HCT116 (cell line): ENCODE results near the gene SEL1L3. TPM values are rescaled to one million over a fixed set of nuclear protein-coding genes. Genes with fewer than 3 reads are reported as not detected.

Experiments
- ATAC-seq: fragments of 200-7000 bp; cut with Tn5 transposase; 2 replicates; pipeline ENCODE4 v1.9.1; 2020; ENCODE audit warnings: mild to moderate bottlenecking, moderate library complexity
- BruUV-seq: library from RNA; stranded (reverse); fragments of 400-500 nt; replicated peaks from 2 replicates; lab custom pipeline; 2021; lab: Mats Ljungman, UMichigan
- CTCF ChIA-PET: fragments of 300-600 bp; sonication (Branson Sonifier 250); formaldehyde crosslinking; loops from one replicate; lab custom pipeline; 2021; ENCODE audit warnings: antibody characterized with exemption; lab: Charles Lee
- POLR2A ChIA-PET: fragments of 300-600, 350-600 bp; sonication (Branson Sonifier 250); formaldehyde crosslinking; loops from one replicate; lab custom pipeline; 2021; ENCODE audit warnings: antibody characterized with exemption; lab: Charles Lee
- RAD21 ChIA-PET, 2 experiments: fragments of 300-600 bp; sonication (Branson Sonifier 250); formaldehyde crosslinking; loops; one replicate each; lab custom pipeline; 2023; ENCODE audit warnings: low total read pairs in 2 of 2; ENCODE audit not compliant: uncharacterized antibody in 2 of 2, unreplicated experiment in 2 of 2, low non-redundant PET in 1 of 2; lab: Charles Lee
- DNase-seq: peaks from one replicate; pipeline ENCODE4 v3.0.0-alpha.2; 2010; ENCODE audit warnings: low read depth, low spot score
- H2AFZ ChIP-seq: fragments of 200-600 bp; shearing (Covaris generic), sonication (generic); 2 replicates; pipeline ENCODE4 v1.6.1; 2017; ENCODE audit warnings: low read depth, mixed run types, mixed read lengths, antibody characterized with exemption, low read length; ENCODE audit not compliant: poor library complexity, severe bottlenecking
- H3K27ac ChIP-seq: 2 replicates; pipeline ENCODE4 v1.5.1; 2012; ENCODE audit warnings: low read depth, low read length
- H3K27me3 ChIP-seq: fragments of 200-600 bp; sonication (generic); 2 replicates; pipeline ENCODE4 v1.6.1; 2016; ENCODE audit warnings: mixed run types, low read length, mixed read lengths; ENCODE audit not compliant: insufficient read depth
- H3K36me3 ChIP-seq, 2 experiments: fragments of 200-500 bp in 1 of 2; fragments of 200-600 bp in 1 of 2; sonication (Bioruptor generic) in 1 of 2; sonication (generic) in 1 of 2; 2 replicates each; pipeline versions ENCODE4 v1.5.1 to v1.6.1; 2014 to 2016; ENCODE audit warnings: low read length in 2 of 2, inconsistent platforms in 1 of 2, mixed read lengths in 1 of 2, mixed run types in 1 of 2; ENCODE audit not compliant: insufficient read depth in 2 of 2, control insufficient read depth in 1 of 2
- H3K4me1 ChIP-seq, 2 experiments: fragments of 200-600 bp in 1 of 2; sonication (generic) in 1 of 2; 2 replicates each; pipeline versions ENCODE4 v1.5.1 to v1.6.1; 2012 to 2017; ENCODE audit warnings: low read length in 2 of 2, inconsistent platforms in 1 of 2, mild to moderate bottlenecking in 1 of 2, mixed read lengths in 1 of 2, mixed run types in 1 of 2, moderate library complexity in 1 of 2; ENCODE audit not compliant: insufficient read depth in 2 of 2, control insufficient read depth in 1 of 2
- H3K4me2 ChIP-seq: fragments of 200-600 bp; sonication (generic); 2 replicates; pipeline ENCODE4 v1.6.1; 2017; ENCODE audit warnings: mixed run types, low read length, mixed read lengths
- H3K4me3 ChIP-seq, 2 experiments: fragments of 200-600 bp in 1 of 2; sonication (generic) in 1 of 2; replicated peaks in 1 of 2; 2 replicates each; pipeline ENCODE4 v1.5.1; 2011 to 2016; ENCODE audit warnings: low read length in 2 of 2, control low read depth in 1 of 2, low read depth in 1 of 2, mild to moderate bottlenecking in 1 of 2, mixed read lengths in 1 of 2, mixed run types in 1 of 2
- H3K79me2 ChIP-seq: fragments of 200-600 bp; sonication (generic); 2 replicates; pipeline ENCODE4 v1.6.1; 2017; ENCODE audit warnings: mild to moderate bottlenecking, mixed run types, low read length, moderate library complexity, mixed read lengths; ENCODE audit not compliant: insufficient read depth
- H3K9ac ChIP-seq: fragments of 200-600 bp; sonication (generic); 2 replicates; pipeline ENCODE4 v1.6.1; 2016; ENCODE audit warnings: low read length, mixed read lengths
- H3K9me2 ChIP-seq: fragments of 200-600 bp; sonication (generic), shearing (Covaris generic); 2 replicates; pipeline ENCODE4 v1.6.1; 2017; ENCODE audit warnings: mixed run types, mild to moderate bottlenecking, moderate library complexity; ENCODE audit not compliant: insufficient read depth
- H3K9me3 ChIP-seq, 2 experiments: fragments of 200-500 bp in 1 of 2; fragments of 200-600 bp in 1 of 2; sonication (Bioruptor generic) in 1 of 2; sonication (generic) in 1 of 2; 2 replicates each; pipeline ENCODE4 v1.6.1; 2014 to 2017; ENCODE audit warnings: low read length in 2 of 2, mixed read lengths in 2 of 2, inconsistent platforms in 1 of 2, low read depth in 1 of 2, mild to moderate bottlenecking in 1 of 2, mixed run types in 1 of 2, moderate library complexity in 1 of 2; ENCODE audit not compliant: control insufficient read depth in 1 of 2, insufficient read depth in 1 of 2
- H4K20me1 ChIP-seq: fragments of 200-600 bp; sonication (generic), shearing (Covaris generic); 2 replicates; pipeline ENCODE4 v1.6.1; 2017; ENCODE audit warnings: mixed run types, mild to moderate bottlenecking, moderate library complexity; ENCODE audit not compliant: insufficient read depth
- EZH2phosphoT487 ChIP-seq: fragments of 200-600 bp; IDR thresholded peaks from 2 replicates; pipeline ENCODE4 v1.6.1; 2018; ENCODE audit warnings: antibody characterized with exemption, borderline replicate concordance
- POLR2A ChIP-seq: IDR thresholded peaks from 2 replicates; pipeline ENCODE4 v1.7.0; 2011; ENCODE audit warnings: borderline replicate concordance; ENCODE audit not compliant: insufficient read depth, insufficient read length; ENCODE audit errors: extremely low read depth
- SP1 ChIP-seq: IDR thresholded peaks from 2 replicates; pipeline ENCODE4 v1.6.1; 2012; ENCODE audit warnings: low read depth
- TCF7L2 ChIP-seq: IDR thresholded peaks from 2 replicates; pipeline ENCODE4 v1.7.0; 2011; ENCODE audit warnings: borderline replicate concordance, inconsistent platforms; ENCODE audit not compliant: insufficient read depth, insufficient read length; ENCODE audit errors: extremely low read depth
- YY1 ChIP-seq: IDR thresholded peaks from 2 replicates; pipeline ENCODE4 v1.6.1; 2011; ENCODE audit warnings: low read length, low read depth, moderate library complexity, mild to moderate bottlenecking; ENCODE audit not compliant: insufficient replicate concordance; ENCODE audit errors: extremely low read depth
- ZFX ChIP-seq: fragments of 450-650 bp; IDR thresholded peaks from 2 replicates; pipeline ENCODE4 v1.6.1; 2017
- intact Hi-C: fragments of 100-400 bp; cut with micrococcal nuclease; formaldehyde crosslinking; loops from 2 replicates; pipeline ENCODE4 v1.10.0; 2022
- total RNA-seq: library from RNA; stranded (reverse); gene quantifications from one replicate; pipeline ENCODE4 v1.2.1, GENCODE V29; 2021; ENCODE audit not compliant: unreplicated experiment
- TF ChIP-seq, protein P1 (sequence below): IDR thresholded peaks from 2 replicates; pipeline ENCODE4 v1.6.1; 2012
- TF ChIP-seq, protein P2 (sequence below): IDR thresholded peaks from 2 replicates; pipeline ENCODE4 v1.6.1; 2011; ENCODE audit warnings: mild to moderate bottlenecking, low read length, moderate library complexity; ENCODE audit not compliant: insufficient replicate concordance; ENCODE audit errors: extremely low read depth
- TF ChIP-seq, protein P3 (sequence below), 3 experiments: fragments of 200-600 bp in 1 of 3; sonication (generic) in 1 of 3; IDR thresholded peaks in 2 of 3; conservative IDR thresholded peaks in 1 of 3; 2 replicates each; pipeline ENCODE4 v1.5.1; 2012 to 2017; ENCODE audit warnings: low read depth in 2 of 3, low read length in 2 of 3, antibody characterized with exemption in 1 of 3, borderline replicate concordance in 1 of 3, control low read depth in 1 of 3, mild to moderate bottlenecking in 1 of 3, mixed read lengths in 1 of 3, mixed run types in 1 of 3, moderate library complexity in 1 of 3; ENCODE audit not compliant: insufficient read depth in 1 of 3

Gene SEL1L3
- total RNA-seq, 1 experiment from 2014 or later, result 45.0 TPM

DNA sequence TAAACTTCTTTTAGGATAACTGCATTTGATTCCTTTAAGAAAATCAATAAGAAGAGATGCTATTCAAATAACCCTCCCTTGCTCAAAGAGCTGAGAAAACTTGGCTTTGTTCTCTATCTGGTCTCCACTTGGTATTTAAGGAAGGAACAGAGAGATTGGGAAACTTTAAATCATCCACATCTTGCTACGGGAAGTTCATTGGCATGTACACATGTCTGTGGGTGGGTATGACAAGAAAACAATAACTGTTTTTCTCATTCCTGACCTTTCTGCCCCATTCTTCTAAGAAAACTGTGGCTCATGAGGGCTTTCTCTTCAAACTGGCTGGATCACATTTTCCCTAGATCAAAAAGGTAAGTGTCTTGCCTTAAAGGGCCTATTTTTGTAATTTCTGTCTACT lies 6.0 kb downstream of the SEL1L3 start:
- BruUV-seq, result no TSS peak
- ATAC-seq (no peak), DNase-seq (no peak)
- H3K27me3 ChIP-seq, result no peaks in the 10 kb centered on the region
- no peak overlapping the region for H3K4me2 ChIP-seq
- H3K27ac ChIP-seq, result no peak overlapping the region
- no peak overlapping the region for H2AFZ ChIP-seq
- H3K9me3 ChIP-seq, result no peaks in the 10 kb centered on the region
- ChIA-PET RAD21 (no interaction called here), CTCF (no interaction called here), POLR2A (no interaction called here)
- H3K36me3 ChIP-seq, result no peaks in the 10 kb centered on the region
- H3K4me1 ChIP-seq, result peaks cover 12 to 41% of the 10 kb centered on the region in 2 experiments; a peak in 3 of 4 replicates
- TF ChIP-seq, protein P1, sequence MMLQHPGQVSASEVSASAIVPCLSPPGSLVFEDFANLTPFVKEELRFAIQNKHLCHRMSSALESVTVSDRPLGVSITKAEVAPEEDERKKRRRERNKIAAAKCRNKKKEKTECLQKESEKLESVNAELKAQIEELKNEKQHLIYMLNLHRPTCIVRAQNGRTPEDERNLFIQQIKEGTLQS, result no peak
- TF ChIP-seq, protein P2, sequence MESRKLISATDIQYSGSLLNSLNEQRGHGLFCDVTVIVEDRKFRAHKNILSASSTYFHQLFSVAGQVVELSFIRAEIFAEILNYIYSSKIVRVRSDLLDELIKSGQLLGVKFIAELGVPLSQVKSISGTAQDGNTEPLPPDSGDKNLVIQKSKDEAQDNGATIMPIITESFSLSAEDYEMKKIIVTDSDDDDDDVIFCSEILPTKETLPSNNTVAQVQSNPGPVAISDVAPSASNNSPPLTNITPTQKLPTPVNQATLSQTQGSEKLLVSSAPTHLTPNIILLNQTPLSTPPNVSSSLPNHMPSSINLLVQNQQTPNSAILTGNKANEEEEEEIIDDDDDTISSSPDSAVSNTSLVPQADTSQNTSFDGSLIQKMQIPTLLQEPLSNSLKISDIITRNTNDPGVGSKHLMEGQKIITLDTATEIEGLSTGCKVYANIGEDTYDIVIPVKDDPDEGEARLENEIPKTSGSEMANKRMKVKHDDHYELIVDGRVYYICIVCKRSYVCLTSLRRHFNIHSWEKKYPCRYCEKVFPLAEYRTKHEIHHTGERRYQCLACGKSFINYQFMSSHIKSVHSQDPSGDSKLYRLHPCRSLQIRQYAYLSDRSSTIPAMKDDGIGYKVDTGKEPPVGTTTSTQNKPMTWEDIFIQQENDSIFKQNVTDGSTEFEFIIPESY, result no peak
- TF ChIP-seq EZH2phosphoT487 (no peak), SP1 (no peak), ZFX (no peak), POLR2A (no peak), YY1 (no peak), TCF7L2 (no peak)
- TF ChIP-seq, protein P3, sequence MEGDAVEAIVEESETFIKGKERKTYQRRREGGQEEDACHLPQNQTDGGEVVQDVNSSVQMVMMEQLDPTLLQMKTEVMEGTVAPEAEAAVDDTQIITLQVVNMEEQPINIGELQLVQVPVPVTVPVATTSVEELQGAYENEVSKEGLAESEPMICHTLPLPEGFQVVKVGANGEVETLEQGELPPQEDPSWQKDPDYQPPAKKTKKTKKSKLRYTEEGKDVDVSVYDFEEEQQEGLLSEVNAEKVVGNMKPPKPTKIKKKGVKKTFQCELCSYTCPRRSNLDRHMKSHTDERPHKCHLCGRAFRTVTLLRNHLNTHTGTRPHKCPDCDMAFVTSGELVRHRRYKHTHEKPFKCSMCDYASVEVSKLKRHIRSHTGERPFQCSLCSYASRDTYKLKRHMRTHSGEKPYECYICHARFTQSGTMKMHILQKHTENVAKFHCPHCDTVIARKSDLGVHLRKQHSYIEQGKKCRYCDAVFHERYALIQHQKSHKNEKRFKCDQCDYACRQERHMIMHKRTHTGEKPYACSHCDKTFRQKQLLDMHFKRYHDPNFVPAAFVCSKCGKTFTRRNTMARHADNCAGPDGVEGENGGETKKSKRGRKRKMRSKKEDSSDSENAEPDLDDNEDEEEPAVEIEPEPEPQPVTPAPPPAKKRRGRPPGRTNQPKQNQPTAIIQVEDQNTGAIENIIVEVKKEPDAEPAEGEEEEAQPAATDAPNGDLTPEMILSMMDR (IDR thresholded peaks at IDR 0.05 in 2 of 3, conservative IDR thresholded peaks at IDR 0.05 in 1 of 3; ENCODE audit: borderline replicate concordance in 1 of 3, insufficient read depth in 1 of 3, low read depth in 2 of 3, low read length in 2 of 3), result no peak
- H3K9me2 ChIP-seq, result no peaks in the 10 kb centered on the region
- H3K4me3 ChIP-seq, result no peak overlapping the region
- no peaks in the 10 kb centered on the region for H4K20me1 ChIP-seq
- intact Hi-C loops, result no loop called here
- H3K79me2 ChIP-seq, result peaks cover 56% of the 10 kb centered on the region
- no peak overlapping the region for H3K9ac ChIP-seq
